Testis (tissue), 2 donors: ENCODE measurements around the gene ING4.

Source experiments
- CTCF ChIP-seq, 3 experiments: fragments of 450-650 bp in 2 of 3; fragments of 200-600 bp in 1 of 3; sonication (generic) in 1 of 3; IDR thresholded peaks; one replicate each; pipeline ENCODE4 v1.5.1; 2016 to 2019; ENCODE audit warnings: antibody characterized with exemption in 3 of 3, mild to moderate bottlenecking in 2 of 3, moderate library complexity in 1 of 3
- POLR2A ChIP-seq: fragments of 450-650 bp; IDR thresholded peaks from one replicate; pipeline ENCODE4 v1.6.1; 2017; ENCODE audit warnings: antibody characterized with exemption, mild to moderate bottlenecking, moderate library complexity

GRCh38 chr12:6699259-6699988 is 36.5 kb upstream of the ING4 start:
- TF ChIP-seq CTCF (IDR thresholded peaks at IDR 0.05) (no peak), POLR2A (no peak)
